Endothelial cell (in vitro differentiated cells): ENCODE data around the gene CPN2. TPM values are rescaled to one million over a fixed set of nuclear protein-coding genes. Genes with fewer than 3 reads are reported as not detected.
A peak's percentile ranks its signal among the peaks of the same experiment; 100 is the strongest.

Source experiments
- DNase-seq: peaks from one replicate; pipeline ENCODE4 v3.0.0; 2021; ENCODE audit warnings: low spot score
- H3K27ac Mint-ChIP-seq: one replicate; pipeline ENCODE4 v1.8.0; 2021; ENCODE audit warnings: mixed read lengths, inconsistent platforms; ENCODE audit not compliant: unreplicated experiment
- H3K27me3 Mint-ChIP-seq: one replicate; pipeline ENCODE4 v1.8.0; 2021; ENCODE audit warnings: mild to moderate bottlenecking, moderate library complexity, mixed read lengths, inconsistent platforms; ENCODE audit not compliant: unreplicated experiment
- H3K36me3 Mint-ChIP-seq: one replicate; pipeline ENCODE4 v1.8.0; 2021; ENCODE audit warnings: mild to moderate bottlenecking, low read depth, mixed read lengths, inconsistent platforms; ENCODE audit not compliant: unreplicated experiment
- H3K4me1 Mint-ChIP-seq: one replicate; pipeline ENCODE4 v1.8.0; 2021; ENCODE audit warnings: mild to moderate bottlenecking, mixed read lengths, inconsistent platforms; ENCODE audit not compliant: unreplicated experiment
- H3K4me3 Mint-ChIP-seq: one replicate; pipeline ENCODE4 v1.8.0; 2021; ENCODE audit warnings: mild to moderate bottlenecking, mixed read lengths, inconsistent platforms; ENCODE audit not compliant: unreplicated experiment
- H3K9me3 Mint-ChIP-seq: one replicate; pipeline ENCODE4 v1.8.0; 2021; ENCODE audit warnings: mixed read lengths, inconsistent platforms; ENCODE audit not compliant: unreplicated experiment
- CTCF ChIP-seq: fragments of 200-600 bp; sonication (generic); IDR thresholded peaks from one replicate; pipeline ENCODE4 v1.5.0; 2021; ENCODE audit warnings: antibody characterized with exemption; ENCODE audit not compliant: unreplicated experiment
- total RNA-seq: library from RNA; stranded (reverse); fragmentation: NEBNext Ultra II Directional; extraction: Animal tissue kit (Norgen Biotek cat#: 25700); gene quantifications from one replicate; pipeline ENCODE4 v1.2.1, GENCODE V29; 2021; ENCODE audit not compliant: unreplicated experiment

The CPN2 gene
- total RNA-seq, 1 donor from 2014 or later, result not detected

- no peaks in the 10 kb centered on the region for H3K36me3 Mint-ChIP-seq
- no peaks in the 10 kb centered on the region for H3K9me3 Mint-ChIP-seq
- no peak overlapping the region for H3K4me3 Mint-ChIP-seq
- no peak for DNase-seq
- no peak for TF ChIP-seq CTCF
- no peak overlapping the region for H3K27ac Mint-ChIP-seq
- H3K4me1 Mint-ChIP-seq, result peaks cover 44% of the 10 kb centered on the region
- peaks cover 7% of the 10 kb centered on the region for H3K27me3 Mint-ChIP-seq
Measured at GRCh38 chr3:194303749-194304148, 47.4 kb downstream of the CPN2 start.

GRCh38 chr3:194301730-194302129 is 49.4 kb downstream of the CPN2 start:
- Mint-ChIP-seq H3K9me3 (no peaks in the 10 kb centered on the region), H3K27ac (no peak overlapping the region), H3K4me1 (peaks cover 26% of the 10 kb centered on the region), H3K4me3 (no peak overlapping the region), H3K27me3 (peaks cover 11% of the 10 kb centered on the region), H3K36me3 (no peaks in the 10 kb centered on the region)
- TF ChIP-seq CTCF, result no peak
- DNase-seq, result no peak

GRCh38 chr3:194300936-194301335 is 50.2 kb downstream of the CPN2 start:
- peaks cover 11% of the 10 kb centered on the region for H3K27me3 Mint-ChIP-seq
- H3K36me3 Mint-ChIP-seq, result no peaks in the 10 kb centered on the region
- no peak overlapping the region for H3K4me3 Mint-ChIP-seq
- no peaks in the 10 kb centered on the region for H3K9me3 Mint-ChIP-seq
- no peak for DNase-seq
- no peak for TF ChIP-seq CTCF
- peaks cover 19% of the 10 kb centered on the region for H3K4me1 Mint-ChIP-seq
- no peak overlapping the region for H3K27ac Mint-ChIP-seq

- Mint-ChIP-seq H3K27ac (no peak overlapping the region), H3K36me3 (no peaks in the 10 kb centered on the region), H3K9me3 (no peaks in the 10 kb centered on the region), H3K4me1 (peaks cover 14% of the 10 kb centered on the region), H3K4me3 (no peak overlapping the region), H3K27me3 (peaks cover 10% of the 10 kb centered on the region)
- peak; percentile 41 for DNase-seq
- no peak for TF ChIP-seq CTCF
Measured at GRCh38 chr3:194300382-194300758, 50.8 kb downstream of the CPN2 start.

GRCh38 chr3:194298331-194299227 is 52.5 kb downstream of the CPN2 start:
- H3K27me3 Mint-ChIP-seq, result peaks cover 9% of the 10 kb centered on the region
- H3K36me3 Mint-ChIP-seq, result no peaks in the 10 kb centered on the region
- TF ChIP-seq CTCF, result no peak
- H3K4me1 Mint-ChIP-seq, result peaks cover 15% of the 10 kb centered on the region
- no peaks in the 10 kb centered on the region for H3K9me3 Mint-ChIP-seq
- no peak overlapping the region for H3K4me3 Mint-ChIP-seq
- H3K27ac Mint-ChIP-seq, result no peak overlapping the region
- no peak for DNase-seq
